Measurements from ENCODE around the gene FGGY. TPM values are rescaled to one million over a fixed set of nuclear protein-coding genes. Genes with fewer than 3 reads are reported as not detected.

FGGY gene
- total RNA-seq, 1 experiment from 2014 or later = 12.0 TPM

DNA sequence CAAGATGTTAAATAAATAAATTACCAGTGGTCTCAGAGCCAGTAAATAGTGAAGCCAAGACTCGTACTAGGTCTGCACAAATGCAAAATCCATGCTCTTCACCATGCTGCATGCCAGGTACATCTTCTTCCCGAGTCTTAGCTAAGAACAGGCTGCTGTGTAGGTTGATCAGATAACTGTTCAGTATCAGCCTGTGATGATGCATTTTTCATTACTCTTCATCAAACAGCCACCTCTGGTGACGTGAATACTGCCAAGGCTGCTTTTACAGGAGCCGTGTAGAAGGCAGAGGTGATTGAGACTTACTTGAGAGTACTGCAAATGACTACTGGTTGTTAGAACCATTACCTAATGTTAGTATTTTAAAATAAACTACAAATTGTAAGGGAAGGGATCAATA, 478.6 kb downstream of the FGGY start:
- Mint-ChIP-seq H3K27ac (no peak overlapping the region), H3K4me3 (no peak overlapping the region), H3K27me3 (ENCODE audit: low read depth) (no peaks in the 10 kb centered on the region), H3K9me3 (no peaks in the 10 kb centered on the region), H3K4me1 (no peaks in the 10 kb centered on the region), H3K36me3 (no peaks in the 10 kb centered on the region)
- no peak for TF ChIP-seq OVOL2 (CRISPR knock-in tag; IDR thresholded peaks at IDR 0.05; ENCODE audit: borderline replicate concordance)
- no peak for TF ChIP-seq GRHL2 (CRISPR knock-in tag; IDR thresholded peaks at IDR 0.05; ENCODE audit: insufficient replicate concordance, severe bottlenecking)
- TF ChIP-seq, protein P1, sequence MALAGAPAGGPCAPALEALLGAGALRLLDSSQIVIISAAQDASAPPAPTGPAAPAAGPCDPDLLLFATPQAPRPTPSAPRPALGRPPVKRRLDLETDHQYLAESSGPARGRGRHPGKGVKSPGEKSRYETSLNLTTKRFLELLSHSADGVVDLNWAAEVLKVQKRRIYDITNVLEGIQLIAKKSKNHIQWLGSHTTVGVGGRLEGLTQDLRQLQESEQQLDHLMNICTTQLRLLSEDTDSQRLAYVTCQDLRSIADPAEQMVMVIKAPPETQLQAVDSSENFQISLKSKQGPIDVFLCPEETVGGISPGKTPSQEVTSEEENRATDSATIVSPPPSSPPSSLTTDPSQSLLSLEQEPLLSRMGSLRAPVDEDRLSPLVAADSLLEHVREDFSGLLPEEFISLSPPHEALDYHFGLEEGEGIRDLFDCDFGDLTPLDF (CRISPR knock-in tag; IDR thresholded peaks at IDR 0.05) = no peak
- TF ChIP-seq, protein P2, sequence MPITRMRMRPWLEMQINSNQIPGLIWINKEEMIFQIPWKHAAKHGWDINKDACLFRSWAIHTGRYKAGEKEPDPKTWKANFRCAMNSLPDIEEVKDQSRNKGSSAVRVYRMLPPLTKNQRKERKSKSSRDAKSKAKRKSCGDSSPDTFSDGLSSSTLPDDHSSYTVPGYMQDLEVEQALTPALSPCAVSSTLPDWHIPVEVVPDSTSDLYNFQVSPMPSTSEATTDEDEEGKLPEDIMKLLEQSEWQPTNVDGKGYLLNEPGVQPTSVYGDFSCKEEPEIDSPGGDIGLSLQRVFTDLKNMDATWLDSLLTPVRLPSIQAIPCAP (CRISPR knock-in tag; IDR thresholded peaks at IDR 0.05) = no peak
- TF ChIP-seq ZNF416 (CRISPR knock-in tag; IDR thresholded peaks at IDR 0.05) = no peak
- TF ChIP-seq ZNF121 (CRISPR knock-in tag; IDR thresholded peaks at IDR 0.05) = no peak
- no peak for TF ChIP-seq MYBL2 (CRISPR knock-in tag; IDR thresholded peaks at IDR 0.05)
- TF ChIP-seq, protein P3, sequence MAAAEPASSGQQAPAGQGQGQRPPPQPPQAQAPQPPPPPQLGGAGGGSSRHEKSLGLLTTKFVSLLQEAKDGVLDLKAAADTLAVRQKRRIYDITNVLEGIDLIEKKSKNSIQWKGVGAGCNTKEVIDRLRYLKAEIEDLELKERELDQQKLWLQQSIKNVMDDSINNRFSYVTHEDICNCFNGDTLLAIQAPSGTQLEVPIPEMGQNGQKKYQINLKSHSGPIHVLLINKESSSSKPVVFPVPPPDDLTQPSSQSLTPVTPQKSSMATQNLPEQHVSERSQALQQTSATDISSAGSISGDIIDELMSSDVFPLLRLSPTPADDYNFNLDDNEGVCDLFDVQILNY (CRISPR knock-in tag; IDR thresholded peaks at IDR 0.05) = no peak
- TF ChIP-seq, protein P4, sequence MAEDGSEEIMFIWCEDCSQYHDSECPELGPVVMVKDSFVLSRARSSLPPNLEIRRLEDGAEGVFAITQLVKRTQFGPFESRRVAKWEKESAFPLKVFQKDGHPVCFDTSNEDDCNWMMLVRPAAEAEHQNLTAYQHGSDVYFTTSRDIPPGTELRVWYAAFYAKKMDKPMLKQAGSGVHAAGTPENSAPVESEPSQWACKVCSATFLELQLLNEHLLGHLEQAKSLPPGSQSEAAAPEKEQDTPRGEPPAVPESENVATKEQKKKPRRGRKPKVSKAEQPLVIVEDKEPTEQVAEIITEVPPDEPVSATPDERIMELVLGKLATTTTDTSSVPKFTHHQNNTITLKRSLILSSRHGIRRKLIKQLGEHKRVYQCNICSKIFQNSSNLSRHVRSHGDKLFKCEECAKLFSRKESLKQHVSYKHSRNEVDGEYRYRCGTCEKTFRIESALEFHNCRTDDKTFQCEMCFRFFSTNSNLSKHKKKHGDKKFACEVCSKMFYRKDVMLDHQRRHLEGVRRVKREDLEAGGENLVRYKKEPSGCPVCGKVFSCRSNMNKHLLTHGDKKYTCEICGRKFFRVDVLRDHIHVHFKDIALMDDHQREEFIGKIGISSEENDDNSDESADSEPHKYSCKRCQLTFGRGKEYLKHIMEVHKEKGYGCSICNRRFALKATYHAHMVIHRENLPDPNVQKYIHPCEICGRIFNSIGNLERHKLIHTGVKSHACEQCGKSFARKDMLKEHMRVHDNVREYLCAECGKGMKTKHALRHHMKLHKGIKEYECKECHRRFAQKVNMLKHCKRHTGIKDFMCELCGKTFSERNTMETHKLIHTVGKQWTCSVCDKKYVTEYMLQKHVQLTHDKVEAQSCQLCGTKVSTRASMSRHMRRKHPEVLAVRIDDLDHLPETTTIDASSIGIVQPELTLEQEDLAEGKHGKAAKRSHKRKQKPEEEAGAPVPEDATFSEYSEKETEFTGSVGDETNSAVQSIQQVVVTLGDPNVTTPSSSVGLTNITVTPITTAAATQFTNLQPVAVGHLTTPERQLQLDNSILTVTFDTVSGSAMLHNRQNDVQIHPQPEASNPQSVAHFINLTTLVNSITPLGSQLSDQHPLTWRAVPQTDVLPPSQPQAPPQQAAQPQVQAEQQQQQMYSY (CRISPR knock-in tag; IDR thresholded peaks at IDR 0.05) = no peak
- TF ChIP-seq, protein P5, sequence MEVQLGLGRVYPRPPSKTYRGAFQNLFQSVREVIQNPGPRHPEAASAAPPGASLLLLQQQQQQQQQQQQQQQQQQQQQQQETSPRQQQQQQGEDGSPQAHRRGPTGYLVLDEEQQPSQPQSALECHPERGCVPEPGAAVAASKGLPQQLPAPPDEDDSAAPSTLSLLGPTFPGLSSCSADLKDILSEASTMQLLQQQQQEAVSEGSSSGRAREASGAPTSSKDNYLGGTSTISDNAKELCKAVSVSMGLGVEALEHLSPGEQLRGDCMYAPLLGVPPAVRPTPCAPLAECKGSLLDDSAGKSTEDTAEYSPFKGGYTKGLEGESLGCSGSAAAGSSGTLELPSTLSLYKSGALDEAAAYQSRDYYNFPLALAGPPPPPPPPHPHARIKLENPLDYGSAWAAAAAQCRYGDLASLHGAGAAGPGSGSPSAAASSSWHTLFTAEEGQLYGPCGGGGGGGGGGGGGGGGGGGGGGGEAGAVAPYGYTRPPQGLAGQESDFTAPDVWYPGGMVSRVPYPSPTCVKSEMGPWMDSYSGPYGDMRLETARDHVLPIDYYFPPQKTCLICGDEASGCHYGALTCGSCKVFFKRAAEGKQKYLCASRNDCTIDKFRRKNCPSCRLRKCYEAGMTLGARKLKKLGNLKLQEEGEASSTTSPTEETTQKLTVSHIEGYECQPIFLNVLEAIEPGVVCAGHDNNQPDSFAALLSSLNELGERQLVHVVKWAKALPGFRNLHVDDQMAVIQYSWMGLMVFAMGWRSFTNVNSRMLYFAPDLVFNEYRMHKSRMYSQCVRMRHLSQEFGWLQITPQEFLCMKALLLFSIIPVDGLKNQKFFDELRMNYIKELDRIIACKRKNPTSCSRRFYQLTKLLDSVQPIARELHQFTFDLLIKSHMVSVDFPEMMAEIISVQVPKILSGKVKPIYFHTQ (CRISPR knock-in tag; IDR thresholded peaks at IDR 0.05) = no peak
- TF ChIP-seq GTF2I (CRISPR knock-in tag; conservative IDR thresholded peaks at IDR 0.05) = no peak
- TF ChIP-seq MXD4 (CRISPR knock-in tag; IDR thresholded peaks at IDR 0.05; ENCODE audit: borderline replicate concordance) = no peak
- TF ChIP-seq NR1H2 (CRISPR knock-in tag; IDR thresholded peaks at IDR 0.05) = no peak
- TF ChIP-seq, protein P6, sequence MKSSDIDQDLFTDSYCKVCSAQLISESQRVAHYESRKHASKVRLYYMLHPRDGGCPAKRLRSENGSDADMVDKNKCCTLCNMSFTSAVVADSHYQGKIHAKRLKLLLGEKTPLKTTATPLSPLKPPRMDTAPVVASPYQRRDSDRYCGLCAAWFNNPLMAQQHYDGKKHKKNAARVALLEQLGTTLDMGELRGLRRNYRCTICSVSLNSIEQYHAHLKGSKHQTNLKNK (CRISPR knock-in tag; IDR thresholded peaks at IDR 0.05) = no peak
- TF ChIP-seq, protein P7, sequence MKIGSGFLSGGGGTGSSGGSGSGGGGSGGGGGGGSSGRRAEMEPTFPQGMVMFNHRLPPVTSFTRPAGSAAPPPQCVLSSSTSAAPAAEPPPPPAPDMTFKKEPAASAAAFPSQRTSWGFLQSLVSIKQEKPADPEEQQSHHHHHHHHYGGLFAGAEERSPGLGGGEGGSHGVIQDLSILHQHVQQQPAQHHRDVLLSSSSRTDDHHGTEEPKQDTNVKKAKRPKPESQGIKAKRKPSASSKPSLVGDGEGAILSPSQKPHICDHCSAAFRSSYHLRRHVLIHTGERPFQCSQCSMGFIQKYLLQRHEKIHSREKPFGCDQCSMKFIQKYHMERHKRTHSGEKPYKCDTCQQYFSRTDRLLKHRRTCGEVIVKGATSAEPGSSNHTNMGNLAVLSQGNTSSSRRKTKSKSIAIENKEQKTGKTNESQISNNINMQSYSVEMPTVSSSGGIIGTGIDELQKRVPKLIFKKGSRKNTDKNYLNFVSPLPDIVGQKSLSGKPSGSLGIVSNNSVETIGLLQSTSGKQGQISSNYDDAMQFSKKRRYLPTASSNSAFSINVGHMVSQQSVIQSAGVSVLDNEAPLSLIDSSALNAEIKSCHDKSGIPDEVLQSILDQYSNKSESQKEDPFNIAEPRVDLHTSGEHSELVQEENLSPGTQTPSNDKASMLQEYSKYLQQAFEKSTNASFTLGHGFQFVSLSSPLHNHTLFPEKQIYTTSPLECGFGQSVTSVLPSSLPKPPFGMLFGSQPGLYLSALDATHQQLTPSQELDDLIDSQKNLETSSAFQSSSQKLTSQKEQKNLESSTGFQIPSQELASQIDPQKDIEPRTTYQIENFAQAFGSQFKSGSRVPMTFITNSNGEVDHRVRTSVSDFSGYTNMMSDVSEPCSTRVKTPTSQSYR (CRISPR knock-in tag; IDR thresholded peaks at IDR 0.05) = no peak
- ChIA-PET POLR2A (no interaction called here), CTCF (no interaction called here)
- DNase-seq (ENCODE audit: low spot score) = no peak
- no peak for ATAC-seq

Measured in WTC11 (cell line).